Lung microvascular endothelial cell (primary cell): ENCODE measurements around the gene IFT81. TPM values are rescaled to one million over a fixed set of nuclear protein-coding genes. Genes with fewer than 3 reads are reported as not detected.

Source experiments
- total RNA-seq: library from RNA; depleted of rRNA; stranded (reverse); fragments of >200 nt; gene quantifications from 2 replicates; pipeline ENCODE4 v1.2.1, GENCODE V29; 2014

IFT81 gene
- total RNA-seq, 1 donor from 2014 or later = 7.5 TPM

Other genes with a start within 250 kb of the IFT81 start
- 41.8 and 44.6 TPM in 2 replicates for gene GLTP, start 243.8 kb upstream of the IFT81 start, total RNA-seq
- gene TCHP, start 224.1 kb upstream of the IFT81 start, total RNA-seq = 4.6 and 5.8 TPM in 2 replicates
- 21.6 and 23.8 TPM in 2 replicates for gene GIT2, start 128.0 kb upstream of the IFT81 start, total RNA-seq
- 38.4 and 45.6 TPM in 2 replicates for gene ANKRD13A, start 124.9 kb upstream of the IFT81 start, total RNA-seq
- 11.8 and 14.7 TPM in 2 replicates for gene C12orf76, start 75.8 kb upstream of the IFT81 start, total RNA-seq
- 71.3 and 113 TPM in 2 replicates for gene ATP2A2, start 156.9 kb downstream of the IFT81 start, total RNA-seq